ENCODE data around the gene DOC2A.

Gene DOC2A

DNA sequence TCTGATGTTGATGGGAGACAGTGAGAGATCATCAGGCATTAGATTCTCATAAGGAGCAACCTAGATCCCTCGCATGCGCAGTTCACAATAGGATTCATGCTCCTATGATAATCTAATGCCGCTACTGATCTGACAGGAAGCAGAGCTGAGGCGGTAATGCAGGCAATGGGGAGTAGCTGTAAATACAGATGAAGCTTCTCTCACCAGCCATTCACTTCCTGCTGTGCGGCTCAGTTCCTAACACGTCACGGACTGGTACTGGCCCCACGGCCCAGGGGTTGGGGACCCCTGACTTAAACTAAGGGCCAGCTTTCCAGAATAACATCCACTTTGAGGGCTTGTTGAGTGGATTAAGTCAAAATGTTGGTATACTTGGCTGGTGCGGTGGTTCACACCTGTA is 51.5 kb downstream of the DOC2A start:
- in situ Hi-C loops (cut with HindIII; ENCODE audit: low pct_ligation_motif_present, low pct_unique_long_range_greater_than_20kb, low sequenced_read_pairs) = no loop called here
- DNase-seq = no peak

DNA sequence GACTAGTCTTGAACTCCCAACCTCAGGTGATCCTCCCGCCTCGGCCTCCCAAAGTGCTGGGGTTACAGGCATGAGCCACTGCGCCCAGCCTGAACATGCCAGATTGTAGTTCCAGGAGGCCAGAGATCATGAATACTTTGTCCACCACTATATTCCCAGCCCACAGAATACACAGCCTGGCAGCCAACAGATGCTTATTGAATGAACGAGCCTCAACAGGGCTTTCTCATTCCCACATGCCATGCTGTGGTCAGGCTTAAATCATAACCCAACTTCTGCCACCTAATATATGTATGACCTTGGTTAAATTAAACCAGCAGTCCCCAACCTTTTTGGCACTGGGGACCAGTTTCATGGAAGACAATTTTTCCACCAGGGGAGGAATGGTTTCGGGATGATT is 52.1 kb downstream of the DOC2A start:
- in situ Hi-C loops (cut with HindIII; ENCODE audit: low pct_ligation_motif_present, low pct_unique_long_range_greater_than_20kb, low sequenced_read_pairs) = no loop called here
- DNase-seq = no peak

Measured in ACHN (cell line).